ENCODE measurements around the gene C19orf53.
"Not testable (repeated sequence)": the region's sequence is repeated elsewhere in the genome, so short reads cannot be mapped to it uniquely, and the experiment has no call there.

Gene C19orf53

GRCh38 chr19:13774217-13775191, at the start of gene C19orf53:
TSS of gene C19orf53 (plus strand) at chr19:13774456. CDS start at chr19:13774478, 22 bp downstream.
- DNase-seq: peak; percentile 94

- no peak for DNase-seq
These were observed 47.9 kb upstream of the C19orf53 start for GRCh38 chr19:13726323-13726722.

- DNase-seq: no peak
These were observed 46.5 kb upstream of the C19orf53 start for GRCh38 chr19:13727798-13728197.

GRCh38 chr19:13729859-13730258, 44.4 kb upstream of the C19orf53 start:
- no peak for DNase-seq

GRCh38 chr19:13731147-13731964, 42.9 kb upstream of the C19orf53 start:
- DNase-seq: peak; percentile 96

- DNase-seq: no peak
These were observed 41.9 kb upstream of the C19orf53 start for GRCh38 chr19:13732337-13732736.

GRCh38 chr19:13734751-13735150, 39.5 kb upstream of the C19orf53 start:
- DNase-seq: no peak

- no peak for DNase-seq
These were observed 36.2 kb upstream of the C19orf53 start for GRCh38 chr19:13738073-13738472.

GRCh38 chr19:13741893-13742292, 32.4 kb upstream of the C19orf53 start:
- DNase-seq: no peak

- DNase-seq: no peak
These were observed 31.5 kb upstream of the C19orf53 start for GRCh38 chr19:13742756-13743155.

GRCh38 chr19:13744174-13744573, 30.1 kb upstream of the C19orf53 start:
- no peak for DNase-seq

- DNase-seq: no peak
These were observed 27.2 kb upstream of the C19orf53 start for GRCh38 chr19:13747098-13747453.

- DNase-seq: no peak
These were observed 26.0 kb upstream of the C19orf53 start for GRCh38 chr19:13748169-13748828.

GRCh38 chr19:13751436-13751835, 22.8 kb upstream of the C19orf53 start:
- no peak for DNase-seq

GRCh38 chr19:13753622-13754021, 20.6 kb upstream of the C19orf53 start:
- not testable (repeated sequence) for DNase-seq

- no peak for DNase-seq
These were observed 18.0 kb upstream of the C19orf53 start for GRCh38 chr19:13756210-13756609.

- no peak for DNase-seq
These were observed 16.2 kb upstream of the C19orf53 start for GRCh38 chr19:13757805-13758772.

GRCh38 chr19:13758795-13759194, 15.5 kb upstream of the C19orf53 start:
- DNase-seq: no peak

- no peak for DNase-seq
These were observed 12.8 kb upstream of the C19orf53 start for GRCh38 chr19:13761423-13761822.

GRCh38 chr19:13762635-13763235, 11.5 kb upstream of the C19orf53 start:
- DNase-seq: no peak

GRCh38 chr19:13763265-13763664, 11.0 kb upstream of the C19orf53 start:
- no peak for DNase-seq

All from RPMI8226 (cell line).